H9 (cell line): ENCODE data around the gene CTXN3. TPM values are rescaled to one million over a fixed set of nuclear protein-coding genes. Genes with fewer than 3 reads are reported as not detected.

Source experiments
- DNase-seq: peaks from one replicate; pipeline ENCODE4 v3.0.0-alpha.2; 2017
- H2AFZ ChIP-seq: one replicate; pipeline ENCODE4 v1.6.1; 2013; ENCODE audit warnings: mild to moderate bottlenecking, low read length, control low read depth, moderate library complexity
- H2AK5ac ChIP-seq: 2 replicates; pipeline ENCODE4 v1.6.1; 2013; ENCODE audit warnings: low read length, control low read depth, mixed read lengths; ENCODE audit not compliant: insufficient read length
- H2BK120ac ChIP-seq: one replicate; pipeline ENCODE4 v1.6.1; 2013; ENCODE audit warnings: low read depth, mild to moderate bottlenecking, low read length, control low read depth, inconsistent platforms; ENCODE audit not compliant: poor library complexity, severe bottlenecking
- H2BK12ac ChIP-seq: 2 replicates; pipeline ENCODE4 v1.6.1; 2013; ENCODE audit warnings: low read length, control low read depth, mixed read lengths, low read depth; ENCODE audit not compliant: insufficient read length
- H2BK15ac ChIP-seq: 2 replicates; pipeline ENCODE4 v1.6.1; 2013; ENCODE audit warnings: low read depth, low read length, control low read depth
- H2BK20ac ChIP-seq: one replicate; pipeline ENCODE4 v1.6.1; 2013; ENCODE audit warnings: low read depth, mild to moderate bottlenecking, low read length, control low read depth, inconsistent platforms; ENCODE audit not compliant: poor library complexity, severe bottlenecking
- H2BK5ac ChIP-seq: 2 replicates; pipeline ENCODE4 v1.6.1; 2013; ENCODE audit warnings: low read length, control low read depth, mixed read lengths; ENCODE audit not compliant: insufficient read length
- H3K14ac ChIP-seq: 2 replicates; pipeline ENCODE4 v1.6.1; 2013; ENCODE audit warnings: low read length, control low read depth; ENCODE audit not compliant: insufficient read depth
- H3K18ac ChIP-seq: 2 replicates; pipeline ENCODE4 v1.6.1; 2013; ENCODE audit warnings: low read depth, mild to moderate bottlenecking, mixed read lengths, low read length, control low read depth; ENCODE audit not compliant: insufficient read length
- H3K23ac ChIP-seq: 2 replicates; pipeline ENCODE4 v1.6.1; 2013; ENCODE audit warnings: low read length, control low read depth, mixed read lengths, low read depth; ENCODE audit not compliant: insufficient read length
- H3K23me2 ChIP-seq: 2 replicates; pipeline ENCODE4 v1.6.1; 2013; ENCODE audit warnings: low read depth, mild to moderate bottlenecking, mixed read lengths, low read length, control low read depth; ENCODE audit not compliant: insufficient read length, poor library complexity, severe bottlenecking
- H3K27ac ChIP-seq: 2 replicates; pipeline ENCODE4 v1.5.1; 2013; ENCODE audit warnings: low read length, control low read depth, mixed read lengths, low read depth; ENCODE audit not compliant: insufficient read length
- H3K27me3 ChIP-seq: 2 replicates; pipeline ENCODE4 v1.6.1; 2013; ENCODE audit warnings: low read length, control low read depth, inconsistent platforms; ENCODE audit not compliant: insufficient read depth
- H3K4ac ChIP-seq: 2 replicates; pipeline ENCODE4 v1.6.1; 2013; ENCODE audit warnings: low read depth, mild to moderate bottlenecking, control low read depth, inconsistent platforms, low read length, moderate library complexity
- H3K4me1 ChIP-seq: 2 replicates; pipeline ENCODE4 v1.6.1; 2013; ENCODE audit warnings: low read length, control low read depth, inconsistent platforms; ENCODE audit not compliant: insufficient read depth
- H3K4me2 ChIP-seq: 2 replicates; pipeline ENCODE4 v1.6.1; 2013; ENCODE audit warnings: low read length, control low read depth, mixed read lengths; ENCODE audit not compliant: insufficient read length, insufficient read depth
- H3K56ac ChIP-seq: 2 replicates; pipeline ENCODE4 v1.6.1; 2013; ENCODE audit warnings: low read depth, mild to moderate bottlenecking, mixed read lengths, low read length, control low read depth; ENCODE audit not compliant: insufficient read length
- H3K79me1 ChIP-seq: 2 replicates; pipeline ENCODE4 v1.6.1; 2013; ENCODE audit warnings: low read depth, mild to moderate bottlenecking, moderate library complexity, low read length, control low read depth, inconsistent platforms; ENCODE audit not compliant: insufficient read depth, poor library complexity, severe bottlenecking
- H3K79me2 ChIP-seq: 2 replicates; pipeline ENCODE4 v1.6.1; 2013; ENCODE audit warnings: low read length, control low read depth, inconsistent platforms; ENCODE audit not compliant: insufficient read depth
- H3K9ac ChIP-seq: 2 replicates; pipeline ENCODE4 v1.6.1; 2013; ENCODE audit warnings: low read length, control low read depth, mixed read lengths; ENCODE audit not compliant: insufficient read length; ENCODE audit errors: extremely low read depth
- H3K9me3 ChIP-seq: one replicate; pipeline ENCODE4 v1.6.1; 2013; ENCODE audit warnings: low read depth, low read length, inconsistent platforms; ENCODE audit not compliant: control insufficient read depth
- H3T11ph ChIP-seq: one replicate; pipeline ENCODE4 v1.6.1; 2013; ENCODE audit warnings: mild to moderate bottlenecking, low read length, control low read depth, inconsistent platforms
- H4K20me1 ChIP-seq: one replicate; pipeline ENCODE4 v1.6.1; 2013; ENCODE audit not compliant: control insufficient read depth, insufficient read length, insufficient read depth
- H4K5ac ChIP-seq: 2 replicates; pipeline ENCODE4 v1.6.1; 2013; ENCODE audit warnings: low read depth, mild to moderate bottlenecking, mixed read lengths, low read length, control low read depth; ENCODE audit not compliant: insufficient read length
- H4K8ac ChIP-seq: replicated peaks from 2 replicates; pipeline ENCODE4 v1.6.1; 2013; ENCODE audit warnings: low read length, control low read depth, mixed read lengths, low read depth; ENCODE audit not compliant: insufficient read length
- H4K91ac ChIP-seq: 2 replicates; pipeline ENCODE4 v1.6.1; 2013; ENCODE audit warnings: low read depth, mild to moderate bottlenecking, moderate library complexity, mixed read lengths, low read length, control low read depth; ENCODE audit not compliant: insufficient read length
- H3K27ac Mint-ChIP-seq, 3 experiments: 2 replicates in 2 of 3; 3 replicates in 1 of 3; pipeline ENCODE4 v1.8.0; 2020 to 2021; ENCODE audit warnings: mixed read lengths in 3 of 3, mild to moderate bottlenecking in 1 of 3, moderate library complexity in 1 of 3
- H3K27me3 Mint-ChIP-seq: 2 replicates; pipeline ENCODE4 v1.8.0; 2021; ENCODE audit warnings: low read depth, mild to moderate bottlenecking, moderate library complexity, mixed read lengths
- H3K36me3 Mint-ChIP-seq, 3 experiments: 2 replicates in 2 of 3; 3 replicates in 1 of 3; pipeline ENCODE4 v1.8.0; 2020 to 2021; ENCODE audit warnings: low read depth in 3 of 3, mixed read lengths in 3 of 3; ENCODE audit not compliant: insufficient read depth in 1 of 3
- H3K4me1 Mint-ChIP-seq, 2 experiments: 2 replicates each; pipeline ENCODE4 v1.8.0; 2020; ENCODE audit warnings: mixed read lengths in 2 of 2
- H3K4me3 Mint-ChIP-seq, 2 experiments: 2 replicates in 1 of 2; 3 replicates in 1 of 2; pipeline ENCODE4 v1.8.0; 2020 to 2021; ENCODE audit warnings: mild to moderate bottlenecking in 2 of 2, mixed read lengths in 2 of 2, moderate library complexity in 1 of 2
- H3K9me3 Mint-ChIP-seq, 2 experiments: 2 replicates in 1 of 2; 3 replicates in 1 of 2; pipeline ENCODE4 v1.8.0; 2020; ENCODE audit warnings: mild to moderate bottlenecking in 2 of 2, mixed read lengths in 2 of 2, moderate library complexity in 1 of 2
- CTCF ChIP-seq: fragments of 200-600 bp; sonication (generic); conservative IDR thresholded peaks from 3 replicates; pipeline ENCODE4 v1.8.0; 2021; ENCODE audit warnings: antibody characterized with exemption, mild to moderate bottlenecking
- WGBS: extraction: QIAGEN DNeasy Blood & Tissue Kit; methylation state at CpG from one replicate; pipeline ENCODE4 v1.1.7; 2013; ENCODE audit warnings: missing lambda C conversion rate, low lambda C conversion rate, mixed read lengths; ENCODE audit not compliant: insufficient read length; ENCODE audit errors: extremely low coverage; 5-methylcytosine and 5-hydroxymethylcytosine counted together
- total RNA-seq: library from RNA; stranded (reverse); gene quantifications from 2 replicates; pipeline ENCODE4 v1.2.1, GENCODE V29; 2021

CTXN3 gene
- total RNA-seq, 1 experiment from 2014 or later = not detected

- Histone ChIP-seq H3T11ph (no peak overlapping the region), H3K27ac (no peak overlapping the region), H3K23me2 (no peaks in the 10 kb centered on the region), H3K14ac (no peak overlapping the region), H2BK15ac (no peak overlapping the region), H3K27me3 (no peaks in the 10 kb centered on the region), H4K5ac (no peak overlapping the region), H2AFZ (no peak overlapping the region), H2AK5ac (no peak overlapping the region), H3K4ac (no peak overlapping the region), H3K9me3 (no peaks in the 10 kb centered on the region), H2BK20ac (no peak overlapping the region), H2BK5ac (no peak overlapping the region), H3K56ac (no peak overlapping the region), H3K18ac (no peak overlapping the region), H3K4me1 (no peaks in the 10 kb centered on the region), H3K79me1 (no peaks in the 10 kb centered on the region), H3K9ac (no peak overlapping the region), H4K8ac (no peak overlapping the region), H2BK12ac (no peak overlapping the region), H2BK120ac (no peak overlapping the region), H3K23ac (no peak overlapping the region), H3K79me2 (no peaks in the 10 kb centered on the region), H3K4me2 (no peak overlapping the region), H4K20me1 (no peaks in the 10 kb centered on the region), H4K91ac (no peak overlapping the region)
- no peaks in the 10 kb centered on the region; a peak in 1 of 7 replicates for H3K36me3 Mint-ChIP-seq
- peak overlapping the region in 1 of 3 experiments; percentile 30; a peak in 1 of 7 replicates for H3K27ac Mint-ChIP-seq
- no CpG with 5 or more reads among the region's 4 CpGs for WGBS
- TF ChIP-seq CTCF = no peak
- DNase-seq = no peak
- H3K4me3 Mint-ChIP-seq = no peak overlapping the region
- no peaks in the 10 kb centered on the region for H3K27me3 Mint-ChIP-seq
- H3K9me3 Mint-ChIP-seq = no peaks in the 10 kb centered on the region
- H3K4me1 Mint-ChIP-seq = no peaks in the 10 kb centered on the region
These were observed 34.1 kb downstream of the CTXN3 start for GRCh38 chr5:127683008-127683407.
